WERI-Rb-1 (cell line): ENCODE results near the gene CFAP100.
A peak's percentile ranks its signal among the peaks of the same experiment; 100 is the strongest.

Experiments
- DNase-seq: peaks from one replicate; pipeline ENCODE4 v3.0.0-alpha.2; 2020
- H3K27ac ChIP-seq: fragments of 250-450 bp; sonication (Bioruptor Pico); 2 replicates; pipeline ENCODE4 v1.5.1; 2020; ENCODE audit warnings: mild to moderate bottlenecking, moderate library complexity
- H3K27me3 ChIP-seq: fragments of 250-450 bp; sonication (Bioruptor Pico); 2 replicates; pipeline ENCODE4 v1.5.1; 2021; ENCODE audit warnings: mild to moderate bottlenecking, low read depth, moderate library complexity; ENCODE audit not compliant: insufficient read depth, severe bottlenecking
- H3K36me3 ChIP-seq: fragments of 250-450 bp; sonication (Bioruptor Pico); 2 replicates; pipeline ENCODE4 v1.5.1; 2020; ENCODE audit warnings: mild to moderate bottlenecking, moderate library complexity
- H3K4me3 ChIP-seq: 2 replicates; pipeline ENCODE4 v1.5.1; 2011; ENCODE audit warnings: low read depth, mild to moderate bottlenecking, control low read depth, low read length
- H3K9me3 ChIP-seq: fragments of 250-450 bp; sonication (Bioruptor Pico); 2 replicates; pipeline ENCODE4 v1.5.1; 2021; ENCODE audit warnings: mild to moderate bottlenecking, moderate library complexity; ENCODE audit not compliant: severe bottlenecking
- TF ChIP-seq, protein P1 (sequence below): IDR thresholded peaks from 2 replicates; pipeline ENCODE4 v1.5.1; 2011; ENCODE audit warnings: low read depth, mild to moderate bottlenecking, control low read depth, inconsistent platforms, low read length

The CFAP100 gene

DNA sequence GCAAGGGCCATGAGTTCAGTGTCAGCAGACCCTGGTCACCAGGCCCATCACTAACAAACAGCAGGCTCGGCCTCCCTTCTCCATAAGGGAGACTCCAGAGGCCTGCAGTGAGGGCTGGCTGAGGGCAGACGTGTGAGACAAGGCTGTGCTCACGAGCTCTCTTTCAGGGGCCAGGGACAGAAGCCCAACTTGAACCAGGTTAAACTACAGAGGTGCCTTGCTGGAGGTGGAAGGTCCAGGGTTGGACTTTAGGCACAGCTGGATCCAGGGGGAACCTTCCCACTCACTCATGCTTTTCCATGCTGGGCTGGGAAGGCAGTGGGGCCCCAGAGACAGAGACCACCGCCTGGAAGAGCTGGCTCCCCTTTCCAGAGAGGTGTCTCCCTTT is 19.0 kb downstream of the CFAP100 start:
- H3K27ac ChIP-seq = no peak overlapping the region
- no peak overlapping the region for H3K4me3 ChIP-seq
- no peaks in the 10 kb centered on the region for H3K9me3 ChIP-seq
- DNase-seq = no peak
- TF ChIP-seq, protein P1, sequence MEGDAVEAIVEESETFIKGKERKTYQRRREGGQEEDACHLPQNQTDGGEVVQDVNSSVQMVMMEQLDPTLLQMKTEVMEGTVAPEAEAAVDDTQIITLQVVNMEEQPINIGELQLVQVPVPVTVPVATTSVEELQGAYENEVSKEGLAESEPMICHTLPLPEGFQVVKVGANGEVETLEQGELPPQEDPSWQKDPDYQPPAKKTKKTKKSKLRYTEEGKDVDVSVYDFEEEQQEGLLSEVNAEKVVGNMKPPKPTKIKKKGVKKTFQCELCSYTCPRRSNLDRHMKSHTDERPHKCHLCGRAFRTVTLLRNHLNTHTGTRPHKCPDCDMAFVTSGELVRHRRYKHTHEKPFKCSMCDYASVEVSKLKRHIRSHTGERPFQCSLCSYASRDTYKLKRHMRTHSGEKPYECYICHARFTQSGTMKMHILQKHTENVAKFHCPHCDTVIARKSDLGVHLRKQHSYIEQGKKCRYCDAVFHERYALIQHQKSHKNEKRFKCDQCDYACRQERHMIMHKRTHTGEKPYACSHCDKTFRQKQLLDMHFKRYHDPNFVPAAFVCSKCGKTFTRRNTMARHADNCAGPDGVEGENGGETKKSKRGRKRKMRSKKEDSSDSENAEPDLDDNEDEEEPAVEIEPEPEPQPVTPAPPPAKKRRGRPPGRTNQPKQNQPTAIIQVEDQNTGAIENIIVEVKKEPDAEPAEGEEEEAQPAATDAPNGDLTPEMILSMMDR = no peak
- H3K27me3 ChIP-seq = no peaks in the 10 kb centered on the region
- H3K36me3 ChIP-seq = no peaks in the 10 kb centered on the region

DNA sequence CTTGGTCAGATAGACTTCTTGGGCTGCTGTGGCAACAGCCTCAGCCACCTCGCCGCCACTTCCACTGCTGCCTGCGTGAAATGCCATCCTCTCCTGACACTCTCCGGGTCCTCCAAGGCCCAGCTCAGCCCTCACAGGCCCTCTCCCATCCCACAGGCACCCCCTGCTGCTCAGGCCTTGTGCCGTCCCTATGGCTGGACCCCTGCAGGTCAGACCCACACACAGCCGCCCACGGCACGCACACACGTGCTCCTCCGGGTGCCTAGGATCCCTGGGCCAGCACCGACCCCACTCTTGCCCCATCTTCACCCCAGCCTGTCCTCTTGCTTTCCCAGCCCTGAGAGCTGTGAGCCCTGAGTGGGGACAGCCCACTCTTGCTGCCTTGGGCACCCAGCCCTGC is 19.7 kb downstream of the CFAP100 start:
- Histone ChIP-seq H3K9me3 (no peaks in the 10 kb centered on the region), H3K27ac (no peak overlapping the region), H3K4me3 (no peak overlapping the region), H3K36me3 (no peaks in the 10 kb centered on the region), H3K27me3 (no peaks in the 10 kb centered on the region)
- TF ChIP-seq, protein P1 = no peak
- no peak for DNase-seq

DNA sequence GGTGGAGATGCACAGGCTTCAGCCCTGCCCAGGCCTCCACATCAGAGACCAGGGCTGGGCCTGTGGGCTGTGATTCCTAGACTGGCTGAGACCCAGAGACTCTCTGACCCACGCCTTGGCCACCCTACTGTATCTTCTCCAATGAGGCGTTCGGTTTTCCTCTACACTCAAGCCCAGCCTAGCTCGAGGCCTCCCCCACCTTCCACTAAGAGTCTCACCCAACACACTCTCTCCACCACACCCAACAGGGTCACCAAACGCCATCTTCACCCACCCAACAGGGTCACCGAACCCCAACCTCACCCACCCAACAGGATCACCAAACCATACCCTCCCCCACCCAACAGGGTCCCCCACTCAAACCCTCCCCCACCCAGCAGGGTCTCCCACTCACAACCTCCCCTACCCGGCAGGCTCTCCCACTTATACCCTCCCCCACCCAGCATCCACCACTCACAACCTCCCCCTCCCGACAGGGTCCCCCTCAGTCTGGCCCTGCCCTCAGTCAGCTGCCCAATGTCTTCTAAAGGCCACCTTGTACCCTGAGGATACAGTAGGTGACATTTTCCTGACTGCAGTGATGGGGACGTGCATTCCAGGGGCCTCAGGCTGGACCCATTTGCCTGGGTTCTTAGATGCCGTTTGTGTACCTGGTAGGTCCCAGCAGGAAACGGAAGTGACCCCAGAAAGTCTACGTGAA is 20.4 kb downstream of the CFAP100 start:
- TF ChIP-seq, protein P1 = no peak

DNA sequence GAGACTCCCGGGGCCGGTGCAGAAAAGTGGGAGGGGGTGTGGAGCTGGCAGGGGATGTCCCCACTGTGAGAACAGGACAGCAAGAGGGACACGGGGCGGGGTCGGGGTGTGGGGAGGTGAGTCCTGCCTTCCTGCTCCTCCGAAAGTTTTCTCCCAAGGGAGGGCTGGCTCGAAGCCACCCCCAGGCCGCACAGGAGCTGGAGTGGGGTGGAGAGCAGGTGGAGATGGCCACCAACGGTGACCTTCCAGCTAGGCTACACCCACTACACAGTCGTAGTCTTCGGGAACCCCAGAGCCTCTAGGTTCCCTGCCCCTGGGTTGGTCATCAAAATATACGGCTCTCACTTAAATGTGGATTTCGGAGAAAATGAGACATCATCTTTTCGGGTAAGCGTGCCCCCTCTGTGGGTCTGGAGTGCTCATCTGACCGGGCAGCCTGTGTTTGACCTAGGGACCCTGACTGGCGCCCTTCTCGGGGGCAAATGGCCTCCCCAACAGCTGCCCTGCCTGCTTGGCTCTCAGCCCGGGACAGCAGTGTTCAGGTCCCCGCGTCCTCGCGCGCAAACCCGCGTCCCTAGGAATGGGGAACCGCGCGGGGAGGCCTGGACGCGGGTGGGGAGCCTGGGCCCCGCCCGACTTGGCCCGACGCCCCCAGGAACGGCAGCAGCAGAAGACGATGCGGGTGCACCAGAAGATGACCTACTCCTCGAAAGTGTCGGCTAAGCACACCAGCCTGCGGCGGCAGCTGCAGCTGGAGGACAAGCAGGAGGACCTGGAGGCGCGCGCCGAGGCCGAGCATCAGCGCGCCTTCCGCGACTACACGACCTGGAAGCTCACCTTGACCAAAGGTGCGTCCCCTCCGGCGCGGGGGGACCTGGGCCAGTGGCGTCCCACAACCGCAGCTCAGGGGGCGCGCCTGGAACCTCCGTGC is 21.2 kb downstream of the CFAP100 start:
- H3K27me3 ChIP-seq = no peaks in the 10 kb centered on the region
- no peak overlapping the region for H3K27ac ChIP-seq
- TF ChIP-seq, protein P1 = no peak
- no peaks in the 10 kb centered on the region for H3K9me3 ChIP-seq
- no peaks in the 10 kb centered on the region for H3K36me3 ChIP-seq
- no peak overlapping the region for H3K4me3 ChIP-seq
- no peak for DNase-seq

More for the DNA sequence above, 20.4 kb downstream of the CFAP100 start:
- H3K36me3 ChIP-seq = no peaks in the 10 kb centered on the region
- no peaks in the 10 kb centered on the region for H3K27me3 ChIP-seq
- DNase-seq = no peak
- H3K4me3 ChIP-seq = no peak overlapping the region
- H3K27ac ChIP-seq = no peak overlapping the region
- H3K9me3 ChIP-seq = no peaks in the 10 kb centered on the region

DNA sequence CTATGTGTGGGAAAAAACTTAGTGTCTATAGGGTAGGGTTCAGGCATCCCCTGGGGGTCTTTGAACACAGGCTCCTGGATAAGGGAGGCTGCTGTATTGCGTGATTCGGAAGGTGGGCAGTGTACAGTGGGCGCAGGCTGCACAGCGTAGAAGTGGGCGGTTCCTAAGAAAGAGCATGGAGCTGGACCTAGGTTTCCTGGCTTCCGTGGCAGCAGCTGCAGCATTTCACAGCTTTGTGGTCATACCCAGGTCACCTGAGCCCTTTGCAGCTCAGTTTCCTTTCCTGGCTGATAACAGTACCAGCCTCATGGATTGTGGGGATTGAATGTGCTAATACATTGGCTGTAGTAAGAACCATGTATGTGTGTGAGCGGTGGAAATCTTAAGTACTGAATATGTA is 22.2 kb downstream of the CFAP100 start:
- no peak overlapping the region for H3K4me3 ChIP-seq
- DNase-seq = no peak
- H3K36me3 ChIP-seq = no peaks in the 10 kb centered on the region
- H3K27me3 ChIP-seq = no peaks in the 10 kb centered on the region
- TF ChIP-seq, protein P1 = no peak
- H3K9me3 ChIP-seq = no peaks in the 10 kb centered on the region
- H3K27ac ChIP-seq = peak overlapping the region; percentile 29; the same call in 1 of the 2 replicates
